Stimulated activated CD4-positive, alpha-beta T cell treated with anti-CD3 and anti-CD28 coated beads, Interleukin-1b, Interleukin-23, amount 100 ng/mL, for 48 hours (primary cell): ENCODE data around the gene STARD7.
A peak's percentile ranks its signal among the peaks of the same experiment; 100 is the strongest.

Experiments used
- DNase-seq: peaks from one replicate; pipeline ENCODE4 v3.0.0-alpha.2; 2020

STARD7 gene

DNA sequence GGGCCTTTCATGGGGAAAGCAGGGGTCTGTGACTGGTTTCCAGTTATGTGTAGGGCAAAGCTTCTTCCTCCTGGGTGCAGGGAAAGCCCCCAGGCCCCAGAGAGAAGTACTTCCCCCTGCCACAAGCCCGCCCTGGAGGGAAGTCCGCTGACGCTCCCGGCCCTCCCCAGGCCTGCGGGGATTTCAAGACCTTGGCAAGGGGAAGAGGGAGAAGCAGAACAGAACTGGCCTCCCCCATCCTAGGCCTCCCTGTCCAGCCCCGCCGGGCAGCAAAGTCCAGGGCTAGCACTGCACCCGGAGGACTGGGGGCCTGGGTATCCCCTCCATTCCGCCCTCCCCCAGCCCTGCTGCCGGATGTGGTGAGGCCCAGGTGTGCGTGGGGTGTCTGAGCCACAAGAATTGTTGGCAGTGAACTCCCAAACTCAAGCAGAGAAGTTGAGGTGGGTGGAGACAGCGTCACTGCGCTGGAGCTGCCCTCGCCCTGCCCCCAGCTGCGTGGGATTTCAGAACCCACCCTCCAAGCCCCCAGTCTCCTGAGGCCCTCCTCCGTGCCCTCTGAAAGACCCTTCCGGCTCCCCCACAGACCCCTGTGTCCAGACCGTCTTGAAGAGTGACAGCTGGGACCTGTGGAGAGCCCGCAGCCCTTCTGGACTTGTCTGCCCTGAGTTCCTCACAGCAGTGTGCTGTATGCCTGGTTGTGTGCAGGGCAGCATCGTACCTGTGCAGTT is 62.3 kb downstream of the STARD7 start:
- peak; percentile 93 for DNase-seq

DNA sequence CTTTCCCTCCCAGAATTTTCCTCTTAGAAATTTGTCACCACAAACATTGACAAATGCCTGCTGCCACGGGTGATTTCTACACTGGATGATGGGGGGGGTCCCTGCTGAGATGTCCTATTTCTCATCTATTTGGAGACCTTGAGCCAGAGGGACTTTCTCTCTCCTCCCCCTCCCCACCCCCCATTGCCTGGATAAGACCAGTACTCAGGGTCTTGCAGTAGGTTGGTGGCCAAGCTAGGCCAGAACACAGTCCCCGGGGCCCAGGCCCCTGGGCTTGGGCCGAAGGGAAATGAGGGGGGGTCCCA is 62.8 kb downstream of the STARD7 start:
- DNase-seq = no peak

DNA sequence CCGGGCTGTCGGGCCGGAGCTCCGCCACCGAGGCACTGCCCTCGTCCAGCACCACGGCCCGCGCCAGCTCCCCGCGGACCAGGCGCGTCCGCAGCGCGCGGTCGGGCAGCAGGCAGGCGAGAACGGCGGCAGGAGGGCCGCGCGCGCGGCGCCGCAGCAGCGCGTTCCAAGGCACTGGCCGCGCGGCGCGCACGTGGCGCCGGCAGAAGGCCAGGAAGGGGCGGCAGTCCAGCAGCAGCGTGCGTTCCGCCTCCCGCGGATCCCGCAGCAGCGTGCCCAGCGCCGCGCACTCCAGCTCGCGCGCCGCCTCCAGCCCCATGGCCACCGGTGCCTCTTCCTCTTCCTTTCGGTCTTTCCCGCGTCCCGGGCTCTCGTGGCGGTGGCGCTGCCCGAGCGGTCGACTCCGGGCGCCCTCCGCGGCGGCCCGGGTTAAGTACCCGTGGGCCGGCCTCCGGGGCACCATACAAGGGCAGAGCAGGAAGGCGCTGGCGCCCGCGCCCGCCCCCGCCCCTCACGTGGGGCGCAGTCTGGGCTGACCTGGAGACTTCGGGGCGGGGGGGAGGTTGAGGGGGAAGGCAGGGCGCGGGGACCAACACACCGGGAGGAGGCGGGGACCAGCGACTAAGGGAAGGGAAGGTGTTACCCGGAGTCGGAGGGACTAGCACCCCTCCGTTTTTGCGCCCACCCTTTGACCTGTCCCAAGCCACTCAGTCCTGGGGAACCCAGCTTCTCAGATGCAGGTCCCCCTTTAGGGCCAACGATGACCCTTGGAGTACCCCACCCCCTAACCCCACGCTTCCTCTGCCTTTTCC is 63.4 kb downstream of the STARD7 start, which contains the start of gene DUSP2:
Gene DUSP2, minus strand, starts transcription at position 405 of the 812 bp plus-strand sequence. Its CDS starts 86 bp downstream, at position 319.
- peak; percentile 95 for DNase-seq

DNA sequence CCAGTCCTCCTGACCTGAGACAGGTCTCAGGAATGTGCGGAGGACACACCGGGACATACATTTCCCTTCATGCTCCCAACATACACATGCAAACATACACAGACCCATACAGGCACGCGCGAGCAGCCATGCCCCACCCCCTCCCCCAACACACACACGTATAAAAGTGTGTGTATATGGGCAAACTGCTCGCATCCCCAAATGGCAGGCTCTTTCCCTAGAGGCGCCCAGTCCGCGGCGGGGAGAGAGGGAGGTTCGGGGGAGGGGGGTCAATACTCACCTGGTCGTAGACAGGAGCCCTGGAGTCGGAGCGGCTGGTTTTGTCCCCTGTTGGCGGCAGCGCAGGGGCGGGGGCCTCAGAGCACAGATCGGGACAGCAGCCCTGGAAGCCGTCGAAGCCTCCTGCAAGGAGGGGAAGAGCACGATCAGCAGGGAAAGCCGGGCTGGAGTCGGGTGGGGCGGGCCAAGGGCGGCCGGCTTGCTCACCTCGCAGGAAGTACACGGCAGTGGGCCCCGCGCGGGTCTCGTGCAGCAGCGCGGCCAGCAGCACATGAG is 64.1 kb downstream of the STARD7 start:
- peak; percentile 52 for DNase-seq

DNA sequence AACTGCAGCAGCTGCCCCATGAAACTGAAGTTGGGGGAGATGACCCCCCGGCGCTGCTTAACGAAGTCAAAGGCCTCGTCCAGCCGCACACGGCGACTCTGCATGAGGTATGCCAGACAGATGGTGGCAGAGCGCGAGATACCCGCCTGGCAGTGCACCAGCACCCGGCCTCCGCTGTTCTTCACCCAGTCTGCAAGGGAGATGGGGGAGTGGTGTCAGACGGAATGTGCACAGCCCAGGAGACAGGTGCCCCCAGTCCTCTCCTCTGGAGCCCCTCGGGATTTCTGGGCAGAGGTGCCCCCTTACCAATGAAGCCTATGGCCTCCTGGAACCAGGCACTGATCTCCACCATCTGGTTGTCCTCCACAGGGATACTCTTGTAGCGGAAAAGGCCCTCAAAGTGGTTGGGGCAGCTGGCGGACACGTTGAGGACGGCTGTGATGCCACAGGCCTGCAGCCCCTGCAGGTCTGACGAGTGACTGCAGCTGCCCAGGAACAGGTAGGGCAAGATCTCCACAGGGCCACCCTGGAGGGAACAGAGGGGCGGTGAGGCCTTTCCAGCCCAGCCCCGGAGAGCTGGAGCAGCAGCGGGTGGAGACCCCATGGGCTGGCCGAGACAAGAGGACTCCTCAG is 64.7 kb downstream of the STARD7 start:
- peak; percentile 50 for DNase-seq

DNA sequence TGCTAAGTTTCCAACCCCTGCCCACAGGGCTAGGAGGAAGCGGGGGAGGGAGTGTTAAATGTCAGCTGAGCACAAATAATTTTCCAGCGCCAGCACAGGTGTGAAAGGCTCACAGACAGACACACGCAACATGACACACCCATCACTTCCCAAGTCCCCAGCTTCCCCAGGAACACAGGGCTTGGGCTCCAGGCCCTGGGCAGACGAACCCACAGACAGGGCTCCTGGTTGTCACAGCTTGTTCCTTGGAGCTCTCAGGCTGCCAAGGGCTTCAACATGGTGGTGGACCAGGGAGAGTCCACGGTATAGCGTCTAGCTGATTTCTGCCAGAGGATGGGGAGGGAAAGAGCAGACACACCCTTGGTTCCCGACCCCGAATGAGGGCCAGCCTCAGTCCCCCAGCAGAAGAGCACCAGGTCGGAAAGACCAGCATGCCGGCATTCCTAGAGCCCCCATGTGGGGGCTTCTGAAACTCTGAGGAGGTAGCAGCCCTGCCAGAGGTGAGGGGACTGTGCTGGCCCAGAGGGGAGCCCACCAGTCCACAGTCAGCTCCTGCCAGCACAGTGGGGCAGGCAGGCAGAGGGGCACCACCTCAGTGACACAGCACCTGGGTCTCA is 65.3 kb downstream of the STARD7 start:
- peak; percentile 51 for DNase-seq

DNA sequence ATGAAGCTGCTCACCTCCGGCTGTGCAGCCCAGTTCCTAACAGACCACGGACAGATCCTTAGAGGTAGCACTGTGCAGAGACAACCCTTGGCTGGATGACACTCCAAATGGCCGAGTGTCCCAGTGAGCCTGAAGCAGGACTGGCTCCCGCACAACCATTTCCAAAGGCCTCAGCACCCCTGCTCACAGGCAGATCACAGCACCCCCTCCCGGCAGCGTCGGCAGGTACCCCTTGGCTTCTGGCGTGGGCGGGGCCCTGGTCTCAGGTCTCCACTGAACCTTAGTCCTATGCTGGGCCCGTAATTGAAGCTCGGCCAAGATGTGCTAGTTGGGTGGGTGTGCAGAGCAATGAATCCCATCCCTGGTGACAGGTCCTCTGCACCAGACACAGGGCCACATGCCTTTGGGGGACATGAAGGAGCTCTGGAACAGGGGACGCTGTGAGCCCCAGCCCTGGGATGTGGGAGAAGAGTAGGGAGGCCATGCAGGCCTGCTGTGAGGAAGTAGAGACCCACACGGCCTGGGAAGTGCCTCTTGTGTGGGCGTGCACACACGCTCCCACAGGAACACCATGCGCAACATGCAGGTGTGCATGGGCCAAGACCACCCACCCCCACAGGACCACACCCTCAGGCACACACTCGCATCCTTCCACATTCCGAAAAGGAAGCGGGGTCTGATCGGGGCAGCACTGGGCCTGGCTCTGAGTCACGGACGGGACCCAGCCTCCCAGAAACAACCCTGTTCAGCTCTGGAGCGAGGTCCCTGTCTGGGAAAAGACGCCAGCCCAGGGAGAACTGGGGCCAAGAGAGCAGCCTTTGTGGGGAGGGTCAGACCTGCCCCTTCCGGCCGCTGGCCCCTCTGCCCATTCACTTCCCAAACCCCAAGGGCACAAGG is 66.2 kb downstream of the STARD7 start:
- DNase-seq = peak; percentile 88

DNA sequence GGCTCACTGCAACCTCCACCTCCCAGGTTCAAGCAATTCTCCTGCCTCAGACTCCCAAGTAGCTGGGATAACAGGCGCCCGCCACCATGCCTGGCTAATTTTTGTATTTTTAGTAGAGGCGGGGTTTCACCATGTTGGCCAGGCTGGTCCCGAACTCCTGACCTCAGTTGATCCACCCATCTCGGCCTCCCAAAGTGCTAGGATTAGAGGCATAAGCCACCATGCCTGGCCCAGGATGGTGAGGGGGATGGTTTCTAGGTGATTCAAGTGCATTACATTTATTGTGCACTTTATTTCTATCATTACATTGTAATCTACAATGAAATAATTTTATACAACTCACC is 67.0 kb downstream of the STARD7 start:
- peak; percentile 11 for DNase-seq

DNA sequence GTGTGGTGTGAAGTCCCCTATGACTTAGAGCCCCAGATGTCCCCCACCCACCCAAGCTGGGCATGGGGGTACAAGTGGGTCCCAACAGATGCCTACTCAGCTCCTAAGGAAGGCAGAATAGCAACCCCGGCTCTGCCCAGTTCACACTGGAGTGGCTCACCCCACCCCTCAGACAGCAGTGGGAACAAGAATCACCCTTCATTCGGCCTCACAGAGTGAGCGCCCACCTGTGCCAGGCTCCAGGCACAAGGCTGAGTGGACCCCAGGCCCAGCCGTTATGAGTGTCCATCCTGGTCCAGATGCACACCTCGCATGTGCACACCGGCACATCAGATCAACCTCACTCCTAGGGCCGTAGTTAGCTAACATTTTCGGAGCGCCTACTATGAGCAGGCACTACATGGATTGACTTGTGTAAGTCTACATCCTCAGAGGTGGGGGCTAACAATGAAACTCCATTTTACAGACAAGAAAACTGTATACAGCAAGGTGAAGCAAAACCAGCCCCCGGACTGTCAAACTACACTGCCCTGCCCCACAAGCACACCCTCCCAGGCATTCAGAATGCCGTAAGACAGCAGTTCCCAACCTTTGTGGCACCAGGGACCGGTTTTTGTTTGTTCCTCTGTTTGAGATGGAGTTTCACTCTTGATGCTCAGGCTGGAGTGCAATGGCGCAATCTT is 67.5 kb downstream of the STARD7 start:
- peak; percentile 10 for DNase-seq

DNA sequence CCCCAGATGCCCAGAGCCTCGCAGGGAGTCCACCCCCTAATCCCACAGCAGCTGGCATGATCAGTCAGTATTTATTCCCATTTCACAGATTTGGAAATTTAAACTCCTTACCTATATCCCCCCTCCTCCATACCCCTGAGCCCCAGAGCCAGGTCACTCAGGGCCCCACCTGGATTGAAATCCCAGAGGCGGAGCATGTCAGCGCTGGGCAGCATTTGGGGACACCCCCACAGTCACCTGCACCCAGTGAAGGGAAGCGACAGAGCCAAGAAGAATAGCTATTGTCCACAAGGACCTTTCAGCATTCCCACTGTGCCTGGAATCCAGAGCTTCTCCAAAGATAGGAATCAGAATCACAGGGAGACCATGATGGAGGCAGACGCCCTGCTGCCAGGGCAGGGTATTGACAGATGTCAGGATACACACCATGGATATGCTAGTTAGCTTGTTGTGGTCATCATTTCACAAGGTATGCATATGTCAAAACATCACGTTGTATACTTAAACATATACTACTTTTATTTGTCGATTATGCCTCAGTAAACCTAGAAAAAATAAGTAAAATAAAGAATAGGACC is 69.4 kb downstream of the STARD7 start:
- DNase-seq = no peak

DNA sequence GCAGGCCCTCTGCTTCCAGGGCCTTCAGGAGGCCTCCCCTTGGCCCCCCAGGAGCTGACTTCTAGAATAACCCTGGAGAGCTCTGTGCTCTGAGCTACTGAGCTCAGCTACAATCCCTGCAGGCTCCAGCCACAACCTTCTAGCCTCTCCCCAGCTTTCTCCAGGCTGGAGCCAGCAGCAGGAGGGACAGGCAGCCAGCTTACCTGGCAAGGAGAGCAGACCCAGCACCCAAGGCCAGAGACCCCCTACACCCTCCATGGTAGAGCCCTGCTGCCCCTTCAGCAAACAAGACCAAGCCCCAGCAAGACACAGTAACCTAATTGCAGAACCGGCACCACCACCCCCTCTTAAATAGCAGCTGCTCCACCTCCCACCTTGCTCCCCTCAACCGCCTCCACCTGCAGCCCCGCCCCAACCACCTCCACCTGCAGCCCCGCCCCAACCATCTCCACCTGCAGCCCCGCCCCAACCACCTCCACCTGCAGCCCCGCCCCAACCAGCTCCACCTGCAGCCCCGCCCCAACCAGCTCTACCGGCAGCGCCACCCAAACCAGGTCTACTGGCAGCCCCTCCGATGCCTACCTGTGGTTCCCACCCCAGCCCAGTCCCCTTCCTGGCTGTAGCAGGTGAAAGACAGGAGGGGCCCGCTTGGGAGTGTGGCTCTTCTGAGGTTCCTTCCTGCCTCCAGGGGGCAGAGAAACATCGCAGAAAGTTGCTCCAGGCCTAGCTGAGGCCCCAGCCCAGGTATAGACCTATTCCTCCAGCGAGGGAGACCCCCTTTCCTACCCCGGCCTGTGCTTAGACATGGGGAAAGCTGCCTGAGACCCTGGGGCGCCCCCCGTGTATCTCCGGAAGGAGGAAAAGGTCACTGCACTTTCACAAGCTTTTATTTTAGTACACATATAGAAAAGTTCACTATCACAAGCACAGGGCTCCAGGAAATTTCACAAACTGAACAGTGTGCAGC is 70.2 kb downstream of the STARD7 start, which contains the start of gene ASTL:
Gene ASTL, minus strand, starts transcription at position 324 of the 967 bp plus-strand sequence. Its CDS starts 66 bp downstream, at position 258.
- peak; percentile 55 for DNase-seq

DNA sequence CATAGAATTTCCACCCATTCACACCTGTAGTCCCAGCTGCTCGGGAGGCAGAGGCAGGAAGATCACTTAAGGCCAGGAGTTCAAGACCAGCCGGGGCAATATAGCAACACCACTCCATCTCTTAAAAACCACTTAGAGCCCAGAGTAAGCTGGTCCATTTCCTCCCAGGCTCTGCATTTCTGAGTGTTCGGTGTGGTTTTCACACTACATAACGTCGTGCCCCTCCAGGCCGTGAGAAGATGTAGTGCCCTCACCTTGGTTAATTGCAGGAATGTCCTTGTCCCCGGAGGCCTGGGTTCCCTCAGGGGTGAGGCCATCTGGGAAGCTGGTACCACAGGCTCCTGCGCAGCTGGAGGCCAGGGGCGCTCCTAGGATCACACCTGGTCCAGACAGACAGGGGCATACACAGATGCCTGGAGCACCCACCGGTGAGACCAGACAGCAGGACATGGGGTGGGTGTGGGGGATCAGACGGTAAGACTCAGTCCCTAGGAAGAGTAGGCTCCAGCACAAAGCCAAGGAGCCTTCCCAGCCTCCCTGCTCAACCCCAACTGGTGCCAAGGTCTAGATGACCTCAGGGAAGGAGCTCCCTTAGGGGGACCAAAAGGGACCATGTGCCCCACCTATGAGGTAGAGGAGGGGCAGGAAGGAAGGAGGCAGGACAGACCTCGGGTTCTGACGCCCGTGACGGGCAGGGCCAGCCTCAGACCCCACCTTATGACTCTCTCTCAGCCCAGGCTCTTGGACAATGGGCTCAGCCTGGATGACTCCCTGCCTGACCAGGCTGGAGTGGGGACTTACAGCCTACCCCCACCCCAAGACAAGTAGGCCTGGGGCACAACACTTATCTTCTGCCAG is 71.1 kb downstream of the STARD7 start:
- no peak for DNase-seq

DNA sequence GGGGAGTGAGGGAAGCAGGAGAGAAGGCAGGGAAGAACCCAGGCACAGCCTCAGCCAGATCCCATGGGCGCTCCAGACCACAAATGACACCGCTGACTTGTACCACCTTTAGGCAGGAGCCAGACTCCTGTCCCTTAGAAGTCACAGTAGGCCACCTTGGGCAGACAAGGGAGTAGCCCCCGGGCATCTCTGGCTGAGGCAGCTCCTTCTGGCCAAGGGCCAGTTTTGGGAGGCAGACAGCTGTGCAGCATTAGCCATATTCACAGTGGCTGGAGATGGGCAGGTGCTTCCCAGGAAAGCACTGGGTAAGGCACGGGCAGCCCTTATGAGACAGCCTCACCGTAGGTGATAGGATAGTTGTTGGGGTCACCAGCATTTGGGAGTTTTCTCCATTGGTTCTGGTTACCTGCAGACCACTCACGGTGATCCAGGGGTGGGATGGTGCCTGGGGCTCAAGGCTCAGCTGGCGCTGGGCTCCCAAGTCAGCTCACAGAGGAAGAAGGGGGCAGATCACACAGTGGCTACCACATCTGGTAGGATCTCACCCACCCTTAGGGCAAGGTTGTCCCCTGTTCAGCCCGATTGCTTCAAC is 72.4 kb downstream of the STARD7 start:
- DNase-seq = no peak

DNA sequence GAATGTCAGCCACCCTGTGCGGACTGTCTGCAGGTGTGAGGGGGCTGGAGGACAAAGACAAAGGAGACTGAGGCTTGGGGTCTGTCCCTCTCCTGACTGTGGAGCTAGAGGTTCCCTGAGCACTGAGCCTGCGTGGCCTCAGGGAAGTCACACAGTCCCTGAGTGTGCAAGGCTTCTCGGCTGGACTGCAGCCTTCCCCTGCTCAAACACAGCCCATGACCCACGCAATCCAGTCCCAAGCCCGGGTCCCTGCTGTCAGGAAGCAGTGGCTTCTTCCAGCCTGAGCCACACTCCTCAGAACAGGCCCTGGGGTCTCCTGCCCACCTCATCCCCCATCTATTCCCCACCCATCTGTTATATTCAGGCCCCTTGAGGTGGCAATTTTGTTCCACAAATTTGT is 73.0 kb downstream of the STARD7 start:
- no peak for DNase-seq

DNA sequence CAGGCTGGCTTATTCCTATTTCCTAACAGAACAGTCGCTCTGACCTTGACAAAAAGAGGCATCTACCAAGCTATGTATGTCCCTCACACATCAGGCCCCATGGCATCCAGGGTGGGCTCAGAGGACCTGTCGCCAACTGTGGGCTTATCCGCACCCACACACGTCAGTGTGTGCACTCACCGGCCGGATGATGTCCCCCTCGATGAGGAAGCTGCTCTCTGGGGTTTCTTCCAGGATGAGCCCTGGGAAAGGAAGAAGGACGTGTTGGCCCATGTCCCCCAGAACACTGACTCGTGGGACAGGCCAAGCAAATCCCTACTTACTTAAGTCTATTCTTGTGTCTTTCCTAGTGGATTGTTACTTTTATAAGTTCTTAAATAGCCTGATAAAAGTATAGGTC is 73.5 kb downstream of the STARD7 start:
- DNase-seq = no peak
